GM19035 (cell line): ENCODE measurements around the gene ISYNA1.
A peak's percentile ranks its signal among the peaks of the same experiment; 100 is the strongest.

Experiments used
- ATAC-seq: cut with Tn5 transposase; IDR thresholded peaks from one replicate; pipeline ENCODE4 v1.9.1; 2021; ENCODE audit not compliant: unreplicated experiment

The ISYNA1 gene

DNA sequence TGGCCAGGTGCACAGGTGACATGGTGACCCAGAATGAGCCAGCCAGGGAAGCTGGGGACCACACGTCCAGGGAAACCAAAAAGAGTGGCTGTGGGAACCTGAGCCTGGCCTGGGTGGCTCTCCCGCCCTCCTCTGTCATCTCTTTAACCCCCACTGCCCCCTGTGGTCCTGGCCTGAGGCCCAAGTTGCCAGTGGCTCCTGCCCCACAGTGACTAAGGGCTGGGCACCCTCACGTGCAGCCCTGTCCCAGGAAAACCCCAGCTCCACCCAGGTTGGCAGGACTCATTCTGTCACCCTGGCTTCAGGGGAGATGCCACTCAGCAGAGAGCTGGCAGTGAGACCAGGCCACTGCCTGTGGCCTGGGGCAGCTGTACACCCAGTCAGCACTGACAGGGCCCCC, 30.6 kb upstream of the ISYNA1 start:
- ATAC-seq, result no peak

GRCh38 chr19:18467978-18468377, 30.0 kb upstream of the ISYNA1 start:
- ATAC-seq, result no peak

- ATAC-seq, result no peak
Measured at GRCh38 chr19:18466354-18466753, 28.4 kb upstream of the ISYNA1 start.

DNA sequence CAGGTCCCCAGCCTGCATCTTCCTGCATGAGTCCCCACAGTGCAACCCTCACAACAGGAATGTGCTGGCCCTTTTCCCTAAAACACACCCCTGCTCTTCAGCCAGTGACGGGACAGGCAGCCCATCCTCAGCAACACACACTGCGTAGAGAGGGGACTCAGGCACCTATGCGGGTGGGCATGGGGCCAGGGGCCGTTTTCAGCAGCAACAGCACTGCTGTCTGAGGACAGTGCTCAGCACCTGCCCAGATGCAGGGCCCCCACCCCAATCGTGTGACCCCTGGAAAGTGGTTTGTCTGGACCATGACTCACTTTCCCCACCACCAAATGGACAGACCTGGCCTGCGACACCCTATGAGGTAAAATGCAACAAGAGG, 28.0 kb upstream of the ISYNA1 start:
- no peak for ATAC-seq

GRCh38 chr19:18465214-18465963, 27.5 kb upstream of the ISYNA1 start:
- ATAC-seq, result no peak

DNA sequence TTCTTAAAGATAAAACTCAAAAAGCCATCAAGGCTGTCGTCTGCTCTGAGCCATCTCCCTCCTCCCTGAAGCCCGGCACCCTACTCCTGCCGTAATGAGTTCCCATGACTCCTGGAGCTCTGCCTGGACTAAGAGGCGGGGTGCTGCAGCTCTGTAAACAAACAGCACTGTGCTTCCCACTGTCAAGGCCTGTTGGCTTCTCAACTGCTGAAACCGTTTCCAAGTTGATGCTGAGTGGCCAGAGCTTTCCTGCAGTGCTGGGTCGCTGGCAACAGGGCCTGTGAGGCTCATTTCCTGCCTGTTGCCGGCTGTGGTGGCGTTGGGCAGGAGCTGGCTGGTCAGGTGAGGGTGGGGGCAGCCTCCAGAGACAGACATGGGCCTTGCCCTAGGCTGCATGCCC, 26.7 kb upstream of the ISYNA1 start:
- ATAC-seq, result no peak

- ATAC-seq, result no peak
Measured at GRCh38 chr19:18461471-18461870, 23.5 kb upstream of the ISYNA1 start.

DNA sequence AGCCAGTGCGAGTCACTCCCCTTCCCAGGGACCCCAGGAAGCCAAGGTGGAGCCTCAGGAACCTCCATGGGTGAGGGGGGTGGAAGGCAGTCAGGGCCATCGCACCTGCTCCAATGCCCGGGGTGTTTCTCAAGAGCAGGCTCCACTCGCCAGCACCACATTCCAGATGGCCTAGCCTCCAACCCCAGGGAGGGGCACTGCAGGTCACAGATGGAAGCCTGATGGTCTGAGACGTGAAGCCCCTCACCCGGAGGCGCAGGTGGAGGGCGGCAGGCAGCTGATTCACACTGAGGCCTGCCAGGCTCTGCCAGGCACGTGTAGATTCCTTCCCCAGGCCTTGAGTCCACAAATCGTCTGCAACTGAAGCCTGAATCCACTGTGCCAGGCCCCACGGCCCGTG, 23.0 kb upstream of the ISYNA1 start:
- no peak for ATAC-seq

DNA sequence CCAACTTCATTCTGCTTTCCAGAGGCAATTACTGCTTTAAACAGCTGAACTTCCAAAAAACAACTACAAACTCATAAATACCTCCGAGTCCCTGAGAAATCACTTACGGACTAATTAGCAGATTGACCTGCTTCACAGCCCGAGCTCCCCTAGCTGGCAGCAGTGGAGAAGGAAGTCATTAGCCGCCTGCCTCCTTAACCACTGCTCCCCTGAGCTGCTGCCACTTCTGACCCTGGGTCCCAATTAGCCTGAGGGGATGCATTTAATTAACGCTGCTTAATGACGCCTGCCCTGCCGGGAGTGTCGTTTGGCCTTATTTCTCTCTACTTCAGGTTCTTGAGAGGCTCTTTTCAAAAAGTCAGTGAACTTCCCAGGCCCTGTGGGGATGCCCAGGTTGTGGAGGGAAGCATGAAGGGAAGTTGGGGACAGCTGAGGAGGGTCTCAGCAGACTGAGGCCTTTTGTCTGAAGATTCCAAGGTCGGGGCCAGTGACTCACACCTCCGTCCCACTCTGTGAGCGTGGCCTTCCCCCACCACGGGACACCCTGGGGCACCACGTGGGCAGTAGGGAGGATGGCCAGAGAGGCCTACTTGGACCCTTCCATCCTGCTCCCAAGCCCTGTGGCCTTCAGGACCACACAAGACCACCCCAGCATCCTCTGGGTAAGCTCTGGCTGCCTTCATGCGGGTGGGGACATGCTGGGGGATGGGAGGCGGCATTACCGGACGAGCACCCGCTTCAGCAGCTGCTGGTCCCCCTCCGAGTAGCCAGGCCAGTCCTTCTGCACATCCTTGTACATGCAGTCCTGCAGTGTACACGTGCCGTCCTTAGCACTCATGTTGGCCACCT, 19.8 kb upstream of the ISYNA1 start:
- ATAC-seq, result no peak

GRCh38 chr19:18456974-18457373, 19.0 kb upstream of the ISYNA1 start:
- ATAC-seq, result no peak

DNA sequence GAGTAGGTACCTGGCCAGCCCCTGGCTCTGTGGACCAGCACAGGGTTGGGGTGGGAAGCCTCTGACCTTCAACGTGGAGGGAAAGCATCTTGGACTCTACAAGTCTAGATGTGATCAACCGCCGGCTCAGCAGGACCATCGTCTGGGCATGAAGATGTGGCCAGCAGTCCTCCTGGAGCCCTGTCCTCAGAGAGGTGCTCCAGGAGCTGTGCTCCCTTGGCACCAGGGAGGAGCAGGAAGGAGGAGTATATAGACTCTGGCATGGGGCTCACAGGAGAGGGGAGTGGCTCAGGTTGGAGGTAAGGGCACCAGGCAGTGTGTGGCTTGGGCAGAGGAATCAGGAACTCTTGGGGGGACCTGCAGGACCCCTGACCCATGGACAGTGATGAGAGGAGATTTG, 18.3 kb upstream of the ISYNA1 start:
- ATAC-seq, result no peak

DNA sequence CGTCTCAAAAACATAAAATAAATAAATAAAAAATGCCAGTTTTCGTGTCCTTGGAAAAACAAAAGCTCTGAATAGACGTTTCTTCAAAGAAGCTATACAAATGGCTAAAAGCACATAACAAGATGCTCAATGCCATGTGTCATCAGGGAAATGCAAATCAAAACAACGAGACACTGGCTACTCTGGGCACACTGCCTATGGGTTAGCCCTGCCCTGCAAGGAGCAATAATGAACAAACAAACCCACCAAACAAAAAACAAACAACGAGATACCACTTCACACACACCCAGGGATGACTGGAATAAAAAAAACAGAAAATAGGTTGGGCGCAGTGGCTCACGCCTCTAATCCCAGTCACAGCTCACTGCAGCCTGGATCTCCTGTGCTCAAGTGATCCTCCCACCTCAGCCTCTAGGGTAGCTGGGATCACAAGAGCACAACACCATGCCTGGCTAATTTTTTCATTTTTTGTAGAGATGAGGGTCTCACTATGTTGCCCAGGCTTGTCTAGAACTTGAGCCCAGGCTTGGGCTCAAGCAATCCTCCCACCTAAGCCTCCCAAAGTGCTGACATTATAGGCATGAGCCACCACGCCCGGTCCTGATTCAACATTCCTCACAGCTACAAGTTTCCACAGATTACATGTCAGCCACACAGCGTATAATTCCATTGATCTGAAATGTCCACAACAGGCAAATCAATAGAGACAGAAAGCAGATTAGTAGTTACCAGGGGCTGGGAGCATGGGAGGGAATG, 15.5 kb upstream of the ISYNA1 start:
- no peak for ATAC-seq

DNA sequence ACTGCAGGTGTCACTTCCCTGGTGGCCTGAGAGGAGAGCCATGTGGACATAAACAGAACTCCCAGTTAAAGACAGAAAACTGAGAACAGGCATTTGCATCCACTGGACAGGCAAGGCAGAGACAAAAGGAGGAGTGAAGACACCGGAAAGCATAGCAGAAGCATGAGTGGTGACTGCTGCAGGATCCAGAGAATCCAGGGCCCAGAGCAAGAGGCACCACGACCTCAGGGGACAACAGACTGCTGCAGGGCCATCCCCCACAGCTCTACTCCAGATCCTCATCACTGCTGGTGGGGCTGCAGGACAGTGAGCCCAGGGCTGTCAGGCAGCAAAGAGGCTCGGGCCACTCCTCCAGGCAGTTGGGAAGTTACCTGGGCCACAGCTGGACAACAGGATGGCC, 14.5 kb upstream of the ISYNA1 start:
- no peak for ATAC-seq

GRCh38 chr19:18450931-18451836, 13.3 kb upstream of the ISYNA1 start:
- peak; percentile 53 for ATAC-seq

DNA sequence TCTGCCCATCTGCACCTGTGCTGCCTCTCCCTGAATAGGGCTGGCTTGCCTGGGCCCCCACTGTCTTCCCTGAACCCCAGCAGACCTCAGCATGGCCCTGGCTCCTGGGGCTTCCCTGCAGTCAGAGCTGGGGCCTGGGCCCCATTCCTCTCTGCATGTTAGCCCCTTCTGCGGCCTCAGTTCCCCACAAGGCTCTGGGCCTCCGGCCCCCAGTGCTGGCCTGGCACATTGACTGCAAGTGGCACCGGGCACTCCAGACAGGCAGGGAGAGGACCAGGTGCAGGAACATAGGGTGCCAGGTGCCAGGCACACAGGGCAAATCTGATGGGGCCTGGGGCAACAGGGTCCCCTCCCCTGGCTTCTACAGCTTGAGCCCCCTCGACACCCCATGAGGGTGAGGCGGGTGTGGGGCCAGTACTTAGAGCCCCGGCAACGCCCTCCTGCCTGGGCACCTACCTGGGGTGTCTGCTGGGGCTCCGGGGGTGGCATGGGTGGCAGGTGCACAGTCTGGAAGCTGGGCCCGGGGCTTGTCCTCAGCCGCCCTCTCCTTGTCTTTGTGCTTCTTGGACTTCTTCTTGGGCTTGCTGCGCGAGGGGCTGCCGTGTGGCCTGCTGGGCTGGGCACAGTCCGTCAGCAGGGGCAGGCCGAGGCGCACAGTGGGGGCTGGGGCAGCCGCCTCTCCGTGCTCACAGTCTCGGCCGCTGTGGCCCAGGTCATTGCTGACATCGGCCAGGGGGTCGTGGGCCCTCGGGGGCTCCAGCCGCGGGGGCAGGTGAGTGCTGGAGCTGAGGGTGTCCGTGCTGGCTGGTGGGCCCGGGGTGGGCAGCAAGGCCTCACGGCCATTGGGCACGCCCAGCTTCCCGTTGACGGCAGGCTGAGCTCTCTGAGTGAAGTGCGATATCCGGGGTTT, 12.3 kb upstream of the ISYNA1 start:
- no peak for ATAC-seq

DNA sequence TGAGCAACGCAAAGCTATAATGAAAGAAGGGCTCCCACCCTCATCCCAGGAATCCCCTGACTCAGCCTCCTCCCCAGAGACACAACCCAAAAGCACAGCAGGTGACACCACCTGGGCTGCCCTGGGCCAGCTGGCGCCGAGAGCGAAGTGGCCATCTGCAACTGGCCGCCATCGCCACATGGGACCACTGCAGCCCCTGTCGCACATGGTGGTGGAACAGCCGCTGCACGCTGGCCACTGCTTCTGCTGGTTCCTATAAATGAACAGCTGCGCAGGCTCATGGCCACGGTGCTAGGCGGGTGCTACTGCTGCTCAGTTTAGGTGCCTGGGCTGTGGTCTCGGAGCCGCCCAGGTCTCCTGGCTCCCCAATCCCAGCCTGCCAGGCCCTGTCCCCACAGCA, 11.6 kb upstream of the ISYNA1 start:
- ATAC-seq, result no peak

- no peak for ATAC-seq
Measured at GRCh38 chr19:18446811-18447359, 9.0 kb upstream of the ISYNA1 start.

DNA sequence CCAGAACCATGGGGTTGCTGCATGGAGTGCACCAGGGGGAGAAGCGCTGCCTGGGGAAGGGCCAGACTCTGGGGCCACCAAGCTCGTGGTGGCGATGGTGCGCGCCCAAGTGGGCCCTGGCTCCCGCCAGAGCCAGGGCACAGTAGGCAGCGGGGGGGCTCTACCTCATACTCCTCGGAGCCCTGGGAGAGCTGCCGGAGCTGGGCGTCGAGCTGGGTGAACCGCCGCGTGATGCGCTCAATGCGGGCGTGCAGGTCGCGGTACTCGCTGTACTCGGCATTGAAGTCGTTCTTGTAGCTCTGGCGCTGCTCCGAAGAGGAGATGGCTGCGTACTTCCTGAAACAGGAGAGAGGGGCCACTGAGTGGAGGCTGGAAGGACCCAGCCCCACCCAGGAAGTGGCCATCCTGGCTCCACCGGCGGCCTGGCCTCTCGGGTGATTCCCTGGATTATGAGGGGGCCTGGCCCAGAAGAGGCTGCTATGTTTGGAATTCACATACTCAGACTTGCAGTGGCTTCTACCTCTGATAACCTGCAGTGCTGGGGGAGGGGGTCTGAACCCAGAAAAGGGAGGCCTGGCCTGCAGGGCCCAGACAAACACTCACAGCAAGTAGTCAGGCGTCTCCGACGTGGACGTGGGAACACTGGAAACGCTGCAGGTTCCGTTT, 8.3 kb upstream of the ISYNA1 start:
- no peak for ATAC-seq
